Lung (tissue), 12 donors: ENCODE data around the gene DDOST. TPM values are rescaled to one million over a fixed set of nuclear protein-coding genes. Genes with fewer than 3 reads are reported as not detected.
A peak's percentile ranks its signal among the peaks of the same experiment; 100 is the strongest.

ENCODE experiments used
- ATAC-seq: fragments of 200-7000 bp; cut with Tn5 transposase; one replicate; pipeline ENCODE4 v1.9.1; 2020; ENCODE audit warnings: moderate number of reproducible peaks; ENCODE audit not compliant: insufficient read depth, low FRiP score
- DNase-seq, 3 donors: peaks; one replicate each; pipeline ENCODE4 v3.0.0-alpha.2; 2013 to 2017
- H3K27ac ChIP-seq, 2 donors: one replicate each; pipeline ENCODE4 v1.5.1; 2013; ENCODE audit warnings: mild to moderate bottlenecking in 2 of 2, moderate library complexity in 2 of 2, control low read depth in 1 of 2, inconsistent platforms in 1 of 2, low read depth in 1 of 2, low read length in 1 of 2
- H3K27me3 ChIP-seq, 3 donors: one replicate each; pipeline ENCODE4 v1.5.1; 2013; ENCODE audit warnings: low read length in 2 of 3; ENCODE audit not compliant: control insufficient read depth in 3 of 3, insufficient read depth in 3 of 3
- H3K36me3 ChIP-seq, 4 donors: one replicate each; pipeline ENCODE4 v1.5.1; 2013; ENCODE audit warnings: low read length in 4 of 4, mild to moderate bottlenecking in 1 of 4, moderate library complexity in 1 of 4; ENCODE audit not compliant: control insufficient read depth in 4 of 4, insufficient read depth in 4 of 4
- H3K4me1 ChIP-seq, 5 donors: one replicate each; pipeline ENCODE4 v1.5.1; 2013; ENCODE audit warnings: low read length in 5 of 5, mild to moderate bottlenecking in 2 of 5, moderate library complexity in 1 of 5; ENCODE audit not compliant: control insufficient read depth in 5 of 5, insufficient read depth in 5 of 5
- H3K4me3 ChIP-seq: one replicate; pipeline ENCODE4 v1.5.1; 2013; ENCODE audit warnings: mild to moderate bottlenecking, control low read depth, moderate library complexity
- H3K9ac ChIP-seq, 2 donors: one replicate each; pipeline ENCODE4 v1.5.1; 2013; ENCODE audit warnings: low read length in 2 of 2, control low read depth in 1 of 2; ENCODE audit not compliant: insufficient read depth in 1 of 2
- H3K9me3 ChIP-seq, 4 donors: one replicate each; pipeline ENCODE4 v1.5.1; 2013; ENCODE audit warnings: low read length in 3 of 4, mild to moderate bottlenecking in 1 of 4, moderate library complexity in 1 of 4; ENCODE audit not compliant: control insufficient read depth in 4 of 4, insufficient read depth in 3 of 4
- CTCF ChIP-seq: IDR thresholded peaks from 2 replicates; pipeline ENCODE4 v1.5.1; 2012; ENCODE audit warnings: mild to moderate bottlenecking; ENCODE audit errors: control extremely low read depth, extremely low read depth
- WGBS, 2 donors: extraction: QIAGEN DNeasy Blood & Tissue Kit; methylation state at CpG; one replicate each; pipeline ENCODE4 v1.1.7; 2013; 5-methylcytosine and 5-hydroxymethylcytosine counted together
- polyA plus RNA-seq, 2 donors: library from polyadenylated mRNA; stranded (reverse); fragments of 200-250 nt; gene quantifications; one replicate each; pipeline ENCODE4 v1.2.1, GENCODE V29; 2013
- total RNA-seq, 2 donors: library from RNA; depleted of rRNA in 1 of 2; stranded (reverse); fragments of >200 nt in 1 of 2; gene quantifications; one replicate each; pipeline ENCODE4 v1.2.1, GENCODE V29; 2014 to 2021
- donor health status: control.
- donor health status: control.
- donor health status: Bipolar disorder and iron deficiency.
- donor health status: healthy.
- donor health status: DM: yes; HTN: yes; CAD: no.

The DDOST gene
- total and polyA plus RNA-seq, 4 donors, result 121 to 304 (median 228) TPM

GRCh38 chr1:20636785-20637347, 24.3 kb downstream of the DDOST start:
- H3K4me1 ChIP-seq, result peaks cover 0 to 13% (median 4%) of the 10 kb centered on the region in 5 donors
- H3K9ac ChIP-seq, result no peak overlapping the region
- H3K27me3 ChIP-seq, result no peaks in the 10 kb centered on the region
- peaks cover 8 to 24% (median 11%) of the 10 kb centered on the region in 4 donors for H3K36me3 ChIP-seq
- H3K27ac ChIP-seq, result no peak overlapping the region
- whole genome bisulfite sequencing, 2 donors, result 93 to 94% methylated on average over 8 of the region's 8 CpGs
- DNase-seq (no peak), ATAC-seq (no peak)
- no peak overlapping the region for H3K4me3 ChIP-seq
- H3K9me3 ChIP-seq, result no peaks in the 10 kb centered on the region
- no peak for TF ChIP-seq CTCF

- no peak for TF ChIP-seq CTCF
- 8 to 10% methylated on average over 4 of the region's 4 CpGs for WGBS, 2 donors
These were observed 26.5 kb downstream of the DDOST start for GRCh38 chr1:20634594-20635084.

DNA sequence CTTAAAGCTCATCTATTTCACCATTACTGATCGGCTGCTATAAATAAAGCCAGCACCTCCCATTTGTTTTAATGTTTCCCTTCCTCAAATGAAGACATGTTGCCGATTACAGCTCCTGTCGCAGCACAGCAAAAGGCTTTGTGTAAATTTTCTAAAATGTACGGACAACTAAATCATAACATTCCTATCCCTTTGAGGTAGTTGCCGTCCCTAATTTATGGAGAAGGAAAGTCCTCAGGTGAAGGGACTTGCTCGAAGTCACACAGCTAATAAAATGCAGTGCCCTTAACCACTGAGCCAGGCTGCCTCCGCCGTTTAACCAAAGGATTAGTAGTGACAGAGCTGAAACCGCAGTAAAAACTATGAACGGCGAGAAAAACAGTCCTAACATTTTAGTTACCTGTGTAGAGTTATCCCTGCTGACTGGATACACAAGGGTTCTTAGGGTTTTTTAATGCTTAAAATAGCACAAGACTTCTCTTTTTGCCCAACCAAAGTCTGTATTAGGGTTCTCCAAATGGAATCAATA, 27.0 kb downstream of the DDOST start:
- Histone ChIP-seq H3K4me1 (peaks cover 0 to 13% (median 4%) of the 10 kb centered on the region in 5 donors), H3K27me3 (no peaks in the 10 kb centered on the region), H3K4me3 (peak overlapping the region; percentile 49), H3K27ac (peak overlapping the region in 1 of 2 donors; percentile 100), H3K36me3 (peaks cover 4 to 9% (median 8%) of the 10 kb centered on the region in 4 donors), H3K9ac (peak overlapping the region; percentile 56 to 72), H3K9me3 (no peaks in the 10 kb centered on the region)
- 0 to 3% methylated on average over 11 of the region's 11 CpGs for WGBS, 2 donors
- DNase-seq, result peak in 1 of 3 donors; percentile 46
- no peak for ATAC-seq
- TF ChIP-seq CTCF, result no peak

More at GRCh38 chr1:20634594-20635084, 26.5 kb downstream of the DDOST start:
- DNase-seq, result peak in 2 of 3 donors; percentile 25 to 59
- Histone ChIP-seq H3K27me3 (no peaks in the 10 kb centered on the region), H3K4me1 (peaks cover 0 to 13% (median 4%) of the 10 kb centered on the region in 5 donors), H3K9me3 (no peaks in the 10 kb centered on the region), H3K27ac (peak overlapping the region in 1 of 2 donors; percentile 100), H3K4me3 (no peak overlapping the region), H3K36me3 (peaks cover 6 to 13% (median 10%) of the 10 kb centered on the region in 4 donors), H3K9ac (peak overlapping the region; percentile 56 to 72)
- ATAC-seq, result peak; percentile 9
